ENCODE data around the gene PDE8A. TPM values are rescaled to one million over a fixed set of nuclear protein-coding genes. Genes with fewer than 3 reads are reported as not detected.

PDE8A gene
- total and polyA plus RNA-seq, 10 of the 15 experiments (the other 5 are each of a cell fraction or from before 2014, with no cell fraction given): 6.7 to 69.2 (median 27.2) TPM

DNA sequence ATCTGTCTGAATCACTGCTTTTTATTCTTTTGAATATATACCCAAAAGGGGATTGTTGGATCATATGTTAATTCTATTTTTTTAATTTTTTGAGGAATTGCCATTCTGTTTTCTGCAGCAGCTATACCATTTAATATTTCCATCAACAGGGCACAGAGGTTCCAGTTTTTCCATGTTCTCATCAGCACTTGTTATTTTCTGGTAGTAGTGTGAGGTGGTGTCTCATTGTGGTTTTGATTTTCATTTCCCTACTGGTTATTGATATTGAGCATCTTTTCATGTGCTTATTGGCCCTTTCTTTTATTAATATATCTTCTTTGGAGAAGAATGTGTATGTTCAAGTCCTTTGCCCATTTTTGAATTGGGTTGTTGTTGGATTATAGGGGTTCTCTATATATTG, 68.1 kb downstream of the PDE8A start:
- in situ Hi-C loops (cut with MboI): no loop called here
- ATAC-seq (no peak), FAIRE-seq (no peak), DNase-seq (ENCODE audit: low read depth, low spot score) (no peak)
- no peak overlapping the region for H3K9ac ChIP-seq (ENCODE audit: control insufficient read depth, insufficient read depth, low read length)
- no peak overlapping the region for H3K4me3 ChIP-seq
- ChIA-PET CTCF (no interaction called here), SMC1A (ENCODE audit: uncharacterized antibody, unreplicated experiment) (no interaction called here), POLR2A (no interaction called here), RAD21 (ENCODE audit: unreplicated experiment) (no interaction called here)
- no peaks in the 10 kb centered on the region for H3K4me1 ChIP-seq (ENCODE audit: control insufficient read depth, insufficient read depth, low read length)
- no peak overlapping the region for H3K4me2 ChIP-seq (ENCODE audit: control insufficient read depth, insufficient read depth)
- intact Hi-C loops (cut with micrococcal nuclease; ENCODE audit: unreplicated experiment): loop anchor here (10.0 kb wide), 1 partner anchor 205 kb away; no protein-coding TSS in a partner anchor
- H3K27me3 ChIP-seq (replicated peaks in 1 of 2; ENCODE audit: control insufficient read depth in 2 of 2, insufficient read depth in 2 of 2, low read length in 1 of 2): no peaks in the 10 kb centered on the region
- no peak overlapping the region for H3K27ac ChIP-seq (ENCODE audit: control insufficient read depth, insufficient read depth)
- H3K79me2 ChIP-seq (ENCODE audit: control insufficient read depth, insufficient read depth, low read length): peaks cover 14% of the 10 kb centered on the region
- TF ChIP-seq, protein P1, sequence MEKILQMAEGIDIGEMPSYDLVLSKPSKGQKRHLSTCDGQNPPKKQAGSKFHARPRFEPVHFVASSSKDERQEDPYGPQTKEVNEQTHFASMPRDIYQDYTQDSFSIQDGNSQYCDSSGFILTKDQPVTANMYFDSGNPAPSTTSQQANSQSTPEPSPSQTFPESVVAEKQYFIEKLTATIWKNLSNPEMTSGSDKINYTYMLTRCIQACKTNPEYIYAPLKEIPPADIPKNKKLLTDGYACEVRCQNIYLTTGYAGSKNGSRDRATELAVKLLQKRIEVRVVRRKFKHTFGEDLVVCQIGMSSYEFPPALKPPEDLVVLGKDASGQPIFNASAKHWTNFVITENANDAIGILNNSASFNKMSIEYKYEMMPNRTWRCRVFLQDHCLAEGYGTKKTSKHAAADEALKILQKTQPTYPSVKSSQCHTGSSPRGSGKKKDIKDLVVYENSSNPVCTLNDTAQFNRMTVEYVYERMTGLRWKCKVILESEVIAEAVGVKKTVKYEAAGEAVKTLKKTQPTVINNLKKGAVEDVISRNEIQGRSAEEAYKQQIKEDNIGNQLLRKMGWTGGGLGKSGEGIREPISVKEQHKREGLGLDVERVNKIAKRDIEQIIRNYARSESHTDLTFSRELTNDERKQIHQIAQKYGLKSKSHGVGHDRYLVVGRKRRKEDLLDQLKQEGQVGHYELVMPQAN (conservative IDR thresholded peaks at IDR 0.05): no peak
- TF ChIP-seq RB1 (IDR thresholded peaks at IDR 0.05; ENCODE audit: borderline replicate concordance): no peak
- no peak for TF ChIP-seq HDAC6 (IDR thresholded peaks at IDR 0.05; ENCODE audit: unreplicated experiment)
- no peak for TF ChIP-seq SP1 (IDR thresholded peaks at IDR 0.05; ENCODE audit: low read depth, low read length)
- TF ChIP-seq, protein P2, sequence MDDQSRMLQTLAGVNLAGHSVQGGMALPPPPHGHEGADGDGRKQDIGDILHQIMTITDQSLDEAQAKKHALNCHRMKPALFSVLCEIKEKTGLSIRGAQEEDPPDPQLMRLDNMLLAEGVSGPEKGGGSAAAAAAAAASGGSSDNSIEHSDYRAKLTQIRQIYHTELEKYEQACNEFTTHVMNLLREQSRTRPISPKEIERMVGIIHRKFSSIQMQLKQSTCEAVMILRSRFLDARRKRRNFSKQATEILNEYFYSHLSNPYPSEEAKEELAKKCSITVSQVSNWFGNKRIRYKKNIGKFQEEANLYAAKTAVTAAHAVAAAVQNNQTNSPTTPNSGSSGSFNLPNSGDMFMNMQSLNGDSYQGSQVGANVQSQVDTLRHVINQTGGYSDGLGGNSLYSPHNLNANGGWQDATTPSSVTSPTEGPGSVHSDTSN (IDR thresholded peaks at IDR 0.05; ENCODE audit: insufficient replicate concordance, low read depth, low read length): no peak
- TF ChIP-seq, protein P3, sequence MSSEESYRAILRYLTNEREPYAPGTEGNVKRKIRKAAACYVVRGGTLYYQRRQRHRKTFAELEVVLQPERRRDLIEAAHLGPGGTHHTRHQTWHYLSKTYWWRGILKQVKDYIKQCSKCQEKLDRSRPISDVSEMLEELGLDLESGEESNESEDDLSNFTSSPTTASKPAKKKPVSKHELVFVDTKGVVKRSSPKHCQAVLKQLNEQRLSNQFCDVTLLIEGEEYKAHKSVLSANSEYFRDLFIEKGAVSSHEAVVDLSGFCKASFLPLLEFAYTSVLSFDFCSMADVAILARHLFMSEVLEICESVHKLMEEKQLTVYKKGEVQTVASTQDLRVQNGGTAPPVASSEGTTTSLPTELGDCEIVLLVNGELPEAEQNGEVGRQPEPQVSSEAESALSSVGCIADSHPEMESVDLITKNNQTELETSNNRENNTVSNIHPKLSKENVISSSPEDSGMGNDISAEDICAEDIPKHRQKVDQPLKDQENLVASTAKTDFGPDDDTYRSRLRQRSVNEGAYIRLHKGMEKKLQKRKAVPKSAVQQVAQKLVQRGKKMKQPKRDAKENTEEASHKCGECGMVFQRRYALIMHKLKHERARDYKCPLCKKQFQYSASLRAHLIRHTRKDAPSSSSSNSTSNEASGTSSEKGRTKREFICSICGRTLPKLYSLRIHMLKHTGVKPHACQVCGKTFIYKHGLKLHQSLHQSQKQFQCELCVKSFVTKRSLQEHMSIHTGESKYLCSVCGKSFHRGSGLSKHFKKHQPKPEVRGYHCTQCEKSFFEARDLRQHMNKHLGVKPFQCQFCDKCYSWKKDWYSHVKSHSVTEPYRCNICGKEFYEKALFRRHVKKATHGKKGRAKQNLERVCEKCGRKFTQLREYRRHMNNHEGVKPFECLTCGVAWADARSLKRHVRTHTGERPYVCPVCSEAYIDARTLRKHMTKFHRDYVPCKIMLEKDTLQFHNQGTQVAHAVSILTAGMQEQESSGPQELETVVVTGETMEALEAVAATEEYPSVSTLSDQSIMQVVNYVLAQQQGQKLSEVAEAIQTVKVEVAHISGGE (CRISPR knock-in tag; IDR thresholded peaks at IDR 0.05): no peak
- TF ChIP-seq KDM1A (IDR thresholded peaks at IDR 0.05; ENCODE audit: borderline replicate concordance): no peak
- TF ChIP-seq RELA (IDR thresholded peaks at IDR 0.05; ENCODE audit: borderline replicate concordance, partially characterized antibody): no peak
- TF ChIP-seq, protein P4, sequence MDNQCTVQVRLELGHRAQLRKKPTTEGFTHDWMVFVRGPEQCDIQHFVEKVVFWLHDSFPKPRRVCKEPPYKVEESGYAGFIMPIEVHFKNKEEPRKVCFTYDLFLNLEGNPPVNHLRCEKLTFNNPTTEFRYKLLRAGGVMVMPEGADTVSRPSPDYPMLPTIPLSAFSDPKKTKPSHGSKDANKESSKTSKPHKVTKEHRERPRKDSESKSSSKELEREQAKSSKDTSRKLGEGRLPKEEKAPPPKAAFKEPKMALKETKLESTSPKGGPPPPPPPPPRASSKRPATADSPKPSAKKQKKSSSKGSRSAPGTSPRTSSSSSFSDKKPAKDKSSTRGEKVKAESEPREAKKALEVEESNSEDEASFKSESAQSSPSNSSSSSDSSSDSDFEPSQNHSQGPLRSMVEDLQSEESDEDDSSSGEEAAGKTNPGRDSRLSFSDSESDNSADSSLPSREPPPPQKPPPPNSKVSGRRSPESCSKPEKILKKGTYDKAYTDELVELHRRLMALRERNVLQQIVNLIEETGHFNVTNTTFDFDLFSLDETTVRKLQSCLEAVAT (IDR thresholded peaks at IDR 0.05): no peak
- H3K9me3 ChIP-seq (replicated peaks; ENCODE audit: control insufficient read depth, insufficient read depth, low read length): peaks cover 1% of the 10 kb centered on the region; the same call in 1 of the 3 replicates
- BruUV-seq (replicated peaks): no TSS peak
- H3K36me3 ChIP-seq (ENCODE audit: control insufficient read depth in 2 of 2, insufficient read depth in 2 of 2, low read length in 1 of 2): no peaks in the 10 kb centered on the region
- no peaks in the 10 kb centered on the region; the same call in 1 of the 2 replicates for H4K20me1 ChIP-seq (ENCODE audit: control insufficient read depth, insufficient read depth)
- H2AFZ ChIP-seq (ENCODE audit: control insufficient read depth, low read depth, low read length): no peak overlapping the region
